Neural cell (in vitro differentiated cells): ENCODE measurements around the gene STK31. TPM values are rescaled to one million over a fixed set of nuclear protein-coding genes. Genes with fewer than 3 reads are reported as not detected.
"Not testable (repeated sequence)": the region's sequence is repeated elsewhere in the genome, so short reads cannot be mapped to it uniquely, and the experiment has no call there.

ENCODE experiments used
- H2AFZ ChIP-seq: fragments of 200-600, 300-800 bp; sonication (generic), shearing (Covaris generic); 2 replicates; pipeline ENCODE4 v1.6.0; 2014; ENCODE audit warnings: low read depth, mild to moderate bottlenecking, antibody characterized with exemption, low read length, moderate library complexity
- H3F3A ChIP-seq: fragments of 200-600 bp; shearing (Covaris generic); 2 replicates; pipeline ENCODE4 v1.6.1; 2016; ENCODE audit warnings: mild to moderate bottlenecking, moderate library complexity, mixed read lengths, antibody characterized with exemption, low read length; ENCODE audit not compliant: insufficient read depth, poor library complexity, severe bottlenecking
- H3K27ac ChIP-seq: fragments of 200-600, 300-800 bp; sonication (generic), shearing (Covaris generic); 2 replicates; pipeline ENCODE4 v1.5.1; 2014; ENCODE audit warnings: mild to moderate bottlenecking, low read length, moderate library complexity
- H3K27me3 ChIP-seq: fragments of 300-800, 200-600 bp; sonication (generic), shearing (Covaris generic); 2 replicates; pipeline ENCODE4 v1.6.0; 2014; ENCODE audit warnings: mild to moderate bottlenecking, low read depth, low read length, moderate library complexity; ENCODE audit not compliant: insufficient read depth
- H3K36me3 ChIP-seq: fragments of 300-800, 200-600 bp; sonication (generic), shearing (Covaris generic); 2 replicates; pipeline ENCODE4 v1.5.1; 2014; ENCODE audit warnings: mild to moderate bottlenecking, antibody characterized with exemption, low read length, moderate library complexity; ENCODE audit not compliant: insufficient read depth
- H3K4me2 ChIP-seq: fragments of 300-800, 200-600 bp; sonication (generic), shearing (Covaris generic); 2 replicates; pipeline ENCODE4 v1.6.0; 2014; ENCODE audit warnings: mild to moderate bottlenecking, low read length
- H3K4me3 ChIP-seq: fragments of 300-800, 200-600 bp; sonication (generic), shearing (Covaris generic); 2 replicates; pipeline ENCODE4 v1.5.1; 2014; ENCODE audit warnings: mild to moderate bottlenecking, low read length, moderate library complexity
- H3K79me2 ChIP-seq: fragments of 200-600 bp; shearing (Covaris generic); replicated peaks from 2 replicates; pipeline ENCODE4 v1.6.0; 2014; ENCODE audit warnings: mild to moderate bottlenecking, low read length, moderate library complexity; ENCODE audit not compliant: insufficient read depth
- H3K9ac ChIP-seq: fragments of 300-800, 200-600 bp; sonication (generic), shearing (Covaris generic); 2 replicates; pipeline ENCODE4 v1.6.1; 2016; ENCODE audit warnings: mild to moderate bottlenecking, low read length, mixed read lengths
- H3K9me2 ChIP-seq: fragments of 200-600 bp; shearing (Covaris generic); 2 replicates; pipeline ENCODE4 v1.6.1; 2016; ENCODE audit warnings: mild to moderate bottlenecking, low read length, mixed read lengths; ENCODE audit not compliant: insufficient read depth
- H3K9me3 ChIP-seq: fragments of 200-600, 300-800 bp; sonication (generic), shearing (Covaris generic); 2 replicates; pipeline ENCODE4 v1.6.1; 2016; ENCODE audit warnings: mild to moderate bottlenecking, mixed run types, low read length, moderate library complexity, mixed read lengths
- H4K20me1 ChIP-seq: fragments of 200-600 bp; shearing (Covaris generic); 2 replicates; pipeline ENCODE4 v1.6.1; 2016; ENCODE audit warnings: mild to moderate bottlenecking, mixed run types; ENCODE audit not compliant: insufficient read depth
- EP300 ChIP-seq: fragments of 450-650 bp; conservative IDR thresholded peaks from 2 replicates; pipeline ENCODE4 v1.6.1; 2014; ENCODE audit warnings: antibody characterized with exemption, mild to moderate bottlenecking, moderate library complexity; ENCODE audit not compliant: poor library complexity, severe bottlenecking
- EZH2 ChIP-seq: fragments of 200-600, 300-800 bp; shearing (Covaris generic), sonication (generic); IDR thresholded peaks from 2 replicates; pipeline ENCODE4 v1.6.1; 2014; ENCODE audit warnings: antibody characterized with exemption, low read length, borderline replicate concordance, mild to moderate bottlenecking; ENCODE audit not compliant: insufficient read depth, poor library complexity, severe bottlenecking
- MXI1 ChIP-seq: fragments of 450-650 bp; conservative IDR thresholded peaks from 2 replicates; pipeline ENCODE4 v1.6.1; 2014; ENCODE audit warnings: antibody characterized with exemption, mild to moderate bottlenecking; ENCODE audit not compliant: poor library complexity, severe bottlenecking
- POLR2AphosphoS5 ChIP-seq: IDR thresholded peaks from 2 replicates; pipeline ENCODE4 v1.6.1; 2012
- RAD21 ChIP-seq: fragments of 450-650 bp; conservative IDR thresholded peaks from 2 replicates; pipeline ENCODE4 v1.6.1; 2014; ENCODE audit warnings: antibody characterized with exemption, mild to moderate bottlenecking, moderate library complexity
- SMC3 ChIP-seq: fragments of 450-650 bp; conservative IDR thresholded peaks from 2 replicates; pipeline ENCODE4 v1.6.1; 2014; ENCODE audit warnings: antibody characterized with exemption, mild to moderate bottlenecking, moderate library complexity; ENCODE audit not compliant: poor library complexity
- TAF1 ChIP-seq: IDR thresholded peaks from 2 replicates; pipeline ENCODE4 v1.6.1; 2012; ENCODE audit warnings: low read depth
- polyA plus RNA-seq: library from polyadenylated mRNA; depleted of rRNA; stranded (reverse); fragments of >200 nt; gene quantifications from 2 replicates; pipeline ENCODE4 v1.2.3, GENCODE V29; 2014
- TF ChIP-seq, protein P1 (sequence below): fragments of 450-650 bp; IDR thresholded peaks from 2 replicates; pipeline ENCODE4 v1.5.1; 2014; ENCODE audit warnings: antibody characterized with exemption, mild to moderate bottlenecking, moderate library complexity; ENCODE audit not compliant: poor library complexity, severe bottlenecking
- TF ChIP-seq, protein P2 (sequence below): IDR thresholded peaks from 2 replicates; pipeline ENCODE4 v1.6.1; 2012; ENCODE audit warnings: borderline replicate concordance

The STK31 gene
- polyA plus RNA-seq, 1 donor from 2014 or later = 0.76 TPM

DNA sequence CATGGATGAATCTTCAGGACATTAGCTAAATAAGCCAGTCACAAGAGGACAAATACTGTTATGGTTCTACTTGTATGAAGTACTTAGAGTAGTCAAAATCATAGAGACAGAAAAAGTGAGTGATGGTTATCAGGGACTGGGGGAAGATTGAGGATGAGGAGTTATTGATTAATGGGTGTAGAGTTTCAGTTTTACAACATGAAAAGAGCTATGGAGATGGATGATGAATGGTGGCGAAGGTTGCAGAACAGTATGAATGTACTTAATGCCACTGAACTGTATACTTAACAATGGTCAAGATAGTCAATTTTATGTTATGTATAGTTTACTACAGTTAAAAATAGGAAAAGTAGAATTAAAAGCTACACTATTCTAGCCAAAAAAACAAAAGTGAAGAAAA, 7.8 kb downstream of the STK31 start:
- H3K27me3 ChIP-seq = no peaks in the 10 kb centered on the region

DNA sequence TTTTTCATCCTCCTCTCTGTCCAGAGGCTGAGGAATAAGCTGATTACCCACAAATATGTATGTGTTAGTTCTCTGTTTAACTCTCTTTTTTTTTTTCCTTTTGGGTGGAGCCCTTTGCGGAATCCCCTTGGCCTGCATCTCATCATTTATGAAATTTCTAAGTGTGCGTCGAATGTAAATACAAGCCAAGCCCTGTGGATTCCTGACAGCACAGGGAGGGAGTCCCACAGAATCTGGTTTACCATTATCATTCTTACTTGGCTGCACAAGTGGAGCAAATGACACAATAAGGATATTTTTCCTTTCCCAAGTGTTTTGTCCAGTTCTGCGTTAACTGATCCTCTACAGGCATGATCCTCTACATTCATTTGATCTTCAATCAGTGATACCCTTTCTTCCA, 11.4 kb downstream of the STK31 start:
- Histone ChIP-seq H3K36me3 (no peaks in the 10 kb centered on the region), H3K27ac (no peak overlapping the region), H3K9me2 (no peaks in the 10 kb centered on the region), H3F3A (no peaks in the 10 kb centered on the region), H4K20me1 (no peaks in the 10 kb centered on the region), H3K9ac (no peak overlapping the region), H2AFZ (no peak overlapping the region), H3K9me3 (no peaks in the 10 kb centered on the region), H3K4me3 (no peak overlapping the region), H3K4me2 (no peak overlapping the region), H3K27me3 (no peaks in the 10 kb centered on the region), H3K79me2 (no peaks in the 10 kb centered on the region)
- TF ChIP-seq SMC3 (no peak), RAD21 (no peak), EZH2 (no peak), EP300 (no peak), POLR2AphosphoS5 (no peak), MXI1 (no peak), TAF1 (no peak)
- TF ChIP-seq, protein P1, sequence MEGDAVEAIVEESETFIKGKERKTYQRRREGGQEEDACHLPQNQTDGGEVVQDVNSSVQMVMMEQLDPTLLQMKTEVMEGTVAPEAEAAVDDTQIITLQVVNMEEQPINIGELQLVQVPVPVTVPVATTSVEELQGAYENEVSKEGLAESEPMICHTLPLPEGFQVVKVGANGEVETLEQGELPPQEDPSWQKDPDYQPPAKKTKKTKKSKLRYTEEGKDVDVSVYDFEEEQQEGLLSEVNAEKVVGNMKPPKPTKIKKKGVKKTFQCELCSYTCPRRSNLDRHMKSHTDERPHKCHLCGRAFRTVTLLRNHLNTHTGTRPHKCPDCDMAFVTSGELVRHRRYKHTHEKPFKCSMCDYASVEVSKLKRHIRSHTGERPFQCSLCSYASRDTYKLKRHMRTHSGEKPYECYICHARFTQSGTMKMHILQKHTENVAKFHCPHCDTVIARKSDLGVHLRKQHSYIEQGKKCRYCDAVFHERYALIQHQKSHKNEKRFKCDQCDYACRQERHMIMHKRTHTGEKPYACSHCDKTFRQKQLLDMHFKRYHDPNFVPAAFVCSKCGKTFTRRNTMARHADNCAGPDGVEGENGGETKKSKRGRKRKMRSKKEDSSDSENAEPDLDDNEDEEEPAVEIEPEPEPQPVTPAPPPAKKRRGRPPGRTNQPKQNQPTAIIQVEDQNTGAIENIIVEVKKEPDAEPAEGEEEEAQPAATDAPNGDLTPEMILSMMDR = no peak
- TF ChIP-seq, protein P2, sequence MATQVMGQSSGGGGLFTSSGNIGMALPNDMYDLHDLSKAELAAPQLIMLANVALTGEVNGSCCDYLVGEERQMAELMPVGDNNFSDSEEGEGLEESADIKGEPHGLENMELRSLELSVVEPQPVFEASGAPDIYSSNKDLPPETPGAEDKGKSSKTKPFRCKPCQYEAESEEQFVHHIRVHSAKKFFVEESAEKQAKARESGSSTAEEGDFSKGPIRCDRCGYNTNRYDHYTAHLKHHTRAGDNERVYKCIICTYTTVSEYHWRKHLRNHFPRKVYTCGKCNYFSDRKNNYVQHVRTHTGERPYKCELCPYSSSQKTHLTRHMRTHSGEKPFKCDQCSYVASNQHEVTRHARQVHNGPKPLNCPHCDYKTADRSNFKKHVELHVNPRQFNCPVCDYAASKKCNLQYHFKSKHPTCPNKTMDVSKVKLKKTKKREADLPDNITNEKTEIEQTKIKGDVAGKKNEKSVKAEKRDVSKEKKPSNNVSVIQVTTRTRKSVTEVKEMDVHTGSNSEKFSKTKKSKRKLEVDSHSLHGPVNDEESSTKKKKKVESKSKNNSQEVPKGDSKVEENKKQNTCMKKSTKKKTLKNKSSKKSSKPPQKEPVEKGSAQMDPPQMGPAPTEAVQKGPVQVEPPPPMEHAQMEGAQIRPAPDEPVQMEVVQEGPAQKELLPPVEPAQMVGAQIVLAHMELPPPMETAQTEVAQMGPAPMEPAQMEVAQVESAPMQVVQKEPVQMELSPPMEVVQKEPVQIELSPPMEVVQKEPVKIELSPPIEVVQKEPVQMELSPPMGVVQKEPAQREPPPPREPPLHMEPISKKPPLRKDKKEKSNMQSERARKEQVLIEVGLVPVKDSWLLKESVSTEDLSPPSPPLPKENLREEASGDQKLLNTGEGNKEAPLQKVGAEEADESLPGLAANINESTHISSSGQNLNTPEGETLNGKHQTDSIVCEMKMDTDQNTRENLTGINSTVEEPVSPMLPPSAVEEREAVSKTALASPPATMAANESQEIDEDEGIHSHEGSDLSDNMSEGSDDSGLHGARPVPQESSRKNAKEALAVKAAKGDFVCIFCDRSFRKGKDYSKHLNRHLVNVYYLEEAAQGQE = no peak

More for the DNA sequence above, 7.8 kb downstream of the STK31 start:
- Histone ChIP-seq H3K4me3 (no peak overlapping the region), H3K4me2 (no peak overlapping the region), H3K79me2 (no peaks in the 10 kb centered on the region), H4K20me1 (no peaks in the 10 kb centered on the region), H2AFZ (no peak overlapping the region), H3F3A (no peaks in the 10 kb centered on the region), H3K9ac (no peak overlapping the region), H3K9me3 (no peaks in the 10 kb centered on the region), H3K27ac (no peak overlapping the region), H3K36me3 (no peaks in the 10 kb centered on the region), H3K9me2 (no peaks in the 10 kb centered on the region)
- TF ChIP-seq SMC3 = no peak
- TF ChIP-seq EP300 = no peak
- TF ChIP-seq, protein P1 = no peak
- TF ChIP-seq TAF1 = no peak
- no peak for TF ChIP-seq MXI1
- no peak for TF ChIP-seq POLR2AphosphoS5
- TF ChIP-seq, protein P2 = no peak
- no peak for TF ChIP-seq RAD21

DNA sequence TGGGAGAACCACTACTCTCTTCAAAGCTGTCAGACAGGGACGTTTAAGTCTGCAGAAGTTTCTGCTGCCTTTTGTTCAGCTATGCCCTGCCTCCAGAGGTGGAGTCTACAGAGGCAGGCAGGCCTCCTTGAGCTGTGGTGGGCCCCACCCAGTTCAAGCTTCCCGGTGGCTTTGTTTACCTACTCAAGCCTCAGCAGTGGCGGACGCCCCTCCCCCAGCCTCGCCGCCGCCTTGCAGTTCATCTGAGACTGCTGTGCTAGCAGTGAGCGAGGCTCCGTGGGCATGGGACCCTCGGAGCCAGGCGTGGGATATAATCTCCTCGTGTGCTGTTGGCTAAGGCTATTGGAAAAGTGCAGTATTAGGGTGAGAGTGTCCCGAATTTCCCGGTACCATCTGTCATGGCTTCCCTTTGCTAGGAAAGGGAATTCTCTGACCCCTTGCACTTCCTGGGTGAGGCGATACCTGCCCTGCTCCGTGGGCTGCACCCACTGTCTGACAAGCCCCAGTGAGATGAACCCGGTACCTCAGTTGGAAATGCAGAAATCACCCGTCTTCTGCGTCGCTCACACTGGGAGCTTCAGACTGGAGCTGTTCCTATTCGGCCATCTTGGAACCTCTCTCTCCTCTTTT, 12.7 kb downstream of the STK31 start:
- not testable (repeated sequence) for H3K9ac ChIP-seq, H3K4me3 ChIP-seq, H3K9me3 ChIP-seq, H3K9me2 ChIP-seq, H3K4me2 ChIP-seq, H3K36me3 ChIP-seq, H3F3A ChIP-seq, H3K27me3 ChIP-seq, H4K20me1 ChIP-seq, H3K79me2 ChIP-seq, H3K27ac ChIP-seq, H2AFZ ChIP-seq
